ENCODE data around the gene NGFR.

Gene NGFR

DNA sequence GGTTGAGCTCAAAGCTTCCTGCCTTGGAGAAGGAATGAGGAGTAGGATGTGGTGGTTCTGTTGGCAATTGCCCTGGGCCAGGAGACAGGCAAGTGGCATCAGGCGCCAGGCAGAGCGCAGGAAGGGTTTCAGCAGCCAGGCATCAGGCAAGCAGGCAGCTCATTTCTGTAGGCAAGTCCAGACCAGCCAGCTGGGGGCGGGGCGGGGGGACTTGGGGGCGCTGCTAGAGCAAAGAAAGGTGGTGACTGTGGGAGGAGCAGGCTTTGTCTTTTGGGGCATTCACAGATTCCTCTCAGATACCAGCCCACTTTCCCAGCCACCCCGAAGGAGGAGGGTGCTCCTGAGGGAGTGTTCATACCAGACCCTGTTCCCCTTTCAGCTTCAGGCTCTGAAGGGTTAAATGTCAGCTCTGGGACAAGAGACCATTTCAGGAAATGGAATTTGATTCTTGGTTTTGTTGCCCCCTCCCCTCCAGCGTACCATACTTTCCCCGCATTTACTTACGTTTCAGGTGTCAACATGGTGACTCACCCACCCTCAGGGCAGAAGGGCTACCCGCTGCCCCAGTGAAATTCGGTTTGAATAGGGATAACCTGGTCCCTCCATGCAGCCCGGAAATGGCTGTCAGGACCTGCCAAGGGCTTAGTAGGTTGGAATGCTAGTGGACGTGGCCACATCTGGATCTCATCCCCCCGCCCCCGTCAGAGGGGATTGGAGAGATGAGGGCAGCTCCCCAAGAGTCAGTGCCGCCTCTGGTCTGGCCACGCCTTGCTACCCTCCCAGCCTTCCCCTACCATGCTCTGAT, 13.2 kb downstream of the NGFR start:
- H3K27me3 ChIP-seq (ENCODE audit: low read length): no peaks in the 10 kb centered on the region
- no peak overlapping the region for H3K27ac ChIP-seq (ENCODE audit: low read depth, low read length)
- TF ChIP-seq EZH2phosphoT487 (conservative IDR thresholded peaks at IDR 0.05; ENCODE audit: low read length): no peak
- TF ChIP-seq, protein P1, sequence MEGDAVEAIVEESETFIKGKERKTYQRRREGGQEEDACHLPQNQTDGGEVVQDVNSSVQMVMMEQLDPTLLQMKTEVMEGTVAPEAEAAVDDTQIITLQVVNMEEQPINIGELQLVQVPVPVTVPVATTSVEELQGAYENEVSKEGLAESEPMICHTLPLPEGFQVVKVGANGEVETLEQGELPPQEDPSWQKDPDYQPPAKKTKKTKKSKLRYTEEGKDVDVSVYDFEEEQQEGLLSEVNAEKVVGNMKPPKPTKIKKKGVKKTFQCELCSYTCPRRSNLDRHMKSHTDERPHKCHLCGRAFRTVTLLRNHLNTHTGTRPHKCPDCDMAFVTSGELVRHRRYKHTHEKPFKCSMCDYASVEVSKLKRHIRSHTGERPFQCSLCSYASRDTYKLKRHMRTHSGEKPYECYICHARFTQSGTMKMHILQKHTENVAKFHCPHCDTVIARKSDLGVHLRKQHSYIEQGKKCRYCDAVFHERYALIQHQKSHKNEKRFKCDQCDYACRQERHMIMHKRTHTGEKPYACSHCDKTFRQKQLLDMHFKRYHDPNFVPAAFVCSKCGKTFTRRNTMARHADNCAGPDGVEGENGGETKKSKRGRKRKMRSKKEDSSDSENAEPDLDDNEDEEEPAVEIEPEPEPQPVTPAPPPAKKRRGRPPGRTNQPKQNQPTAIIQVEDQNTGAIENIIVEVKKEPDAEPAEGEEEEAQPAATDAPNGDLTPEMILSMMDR (IDR thresholded peaks at IDR 0.05; ENCODE audit: insufficient read depth, low read length, poor library complexity, severe bottlenecking): no peak
- H4K20me1 ChIP-seq (ENCODE audit: low read depth, low read length): no peaks in the 10 kb centered on the region
- no peaks in the 10 kb centered on the region for H3F3A ChIP-seq (ENCODE audit: insufficient read depth)
- no peaks in the 10 kb centered on the region for H3K9me3 ChIP-seq (ENCODE audit: insufficient read depth, low read length)
- no peak overlapping the region for H2AFZ ChIP-seq (ENCODE audit: low read depth, low read length, severe bottlenecking)
- H3K4me3 ChIP-seq (ENCODE audit: insufficient read depth, low read length, poor library complexity, severe bottlenecking): no peak overlapping the region
- no peak overlapping the region for H3K9ac ChIP-seq (ENCODE audit: low read length)
- no peaks in the 10 kb centered on the region for H3K36me3 ChIP-seq (ENCODE audit: low read length)
- no peaks in the 10 kb centered on the region for H3K9me2 ChIP-seq (replicated peaks; ENCODE audit: insufficient read depth, low read length)
- no peak overlapping the region for H3K4me2 ChIP-seq (ENCODE audit: low read depth, low read length, poor library complexity, severe bottlenecking)
- H3K79me2 ChIP-seq (ENCODE audit: insufficient read depth, low read length): no peaks in the 10 kb centered on the region

DNA sequence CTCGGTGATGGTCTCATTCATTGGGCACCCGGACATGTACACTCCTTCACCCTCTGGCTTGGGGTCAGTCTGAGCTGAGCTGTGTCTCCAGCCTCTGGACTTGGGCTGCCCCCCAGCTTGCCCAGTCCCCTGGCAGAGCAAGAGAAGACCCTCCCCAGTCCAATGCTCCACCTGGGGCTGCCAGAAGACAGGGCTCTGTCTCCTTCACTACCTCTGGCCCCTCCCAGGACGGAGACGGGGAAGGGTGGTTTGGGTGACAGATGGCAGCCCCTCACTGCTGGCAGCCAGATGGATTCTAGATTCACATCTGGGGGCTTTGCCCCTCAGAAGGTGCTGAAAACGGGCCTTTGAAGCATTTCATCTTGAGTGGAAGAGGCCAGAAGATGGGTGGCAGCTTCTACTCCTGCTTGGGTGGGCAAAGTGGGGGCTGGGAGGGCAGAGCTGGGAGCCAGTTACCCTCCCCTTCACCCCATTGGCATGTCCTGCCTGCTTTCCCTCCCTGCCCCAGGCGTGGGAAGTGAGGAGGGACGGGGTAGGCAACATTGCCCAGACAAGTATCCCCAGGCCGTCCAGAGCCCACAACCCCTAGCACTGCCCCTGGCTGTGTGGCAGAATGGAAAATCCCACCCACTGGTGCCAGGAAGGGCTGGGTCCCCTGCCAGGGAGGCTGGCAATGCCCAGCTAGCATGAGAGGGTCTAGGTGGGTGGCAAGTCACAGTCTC, 13.9 kb downstream of the NGFR start:
- H3K79me2 ChIP-seq (ENCODE audit: insufficient read depth, low read length): no peaks in the 10 kb centered on the region
- H3K9ac ChIP-seq (ENCODE audit: low read length): no peak overlapping the region
- no peaks in the 10 kb centered on the region for H4K20me1 ChIP-seq (ENCODE audit: low read depth, low read length)
- no peak overlapping the region for H3K4me3 ChIP-seq (ENCODE audit: insufficient read depth, low read length, poor library complexity, severe bottlenecking)
- no peaks in the 10 kb centered on the region for H3K27me3 ChIP-seq (ENCODE audit: low read length)
- no peak overlapping the region for H2AFZ ChIP-seq (ENCODE audit: low read depth, low read length, severe bottlenecking)
- no peaks in the 10 kb centered on the region for H3F3A ChIP-seq (ENCODE audit: insufficient read depth)
- H3K36me3 ChIP-seq (ENCODE audit: low read length): no peaks in the 10 kb centered on the region
- H3K4me2 ChIP-seq (ENCODE audit: low read depth, low read length, poor library complexity, severe bottlenecking): no peak overlapping the region
- TF ChIP-seq, protein P1 (IDR thresholded peaks at IDR 0.05; ENCODE audit: insufficient read depth, low read length, poor library complexity, severe bottlenecking): no peak
- no peak for TF ChIP-seq EZH2phosphoT487 (conservative IDR thresholded peaks at IDR 0.05; ENCODE audit: low read length)
- no peak overlapping the region for H3K27ac ChIP-seq (ENCODE audit: low read depth, low read length)
- H3K9me3 ChIP-seq (ENCODE audit: insufficient read depth, low read length): no peaks in the 10 kb centered on the region
- H3K9me2 ChIP-seq (replicated peaks; ENCODE audit: insufficient read depth, low read length): no peaks in the 10 kb centered on the region

DNA sequence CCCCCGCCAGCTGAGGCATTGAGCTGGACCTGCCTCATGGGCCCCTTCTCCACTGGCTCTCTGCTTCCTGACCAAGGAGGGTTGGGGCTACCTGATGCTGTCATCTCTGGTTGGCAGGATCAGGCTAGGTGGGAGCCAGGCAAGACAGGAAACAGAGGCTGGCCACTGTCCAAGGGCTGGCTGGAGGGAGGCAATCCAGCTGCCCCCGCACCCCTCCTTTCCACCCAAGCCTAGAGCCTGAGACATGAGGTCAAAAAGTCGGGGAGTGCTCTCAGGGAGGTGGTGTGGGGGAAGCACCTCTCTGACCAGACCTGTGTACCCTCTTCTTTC, 14.5 kb downstream of the NGFR start:
- Histone ChIP-seq H3K9ac (ENCODE audit: low read length) (no peak overlapping the region), H2AFZ (ENCODE audit: low read depth, low read length, severe bottlenecking) (no peak overlapping the region), H3K9me2 (replicated peaks; ENCODE audit: insufficient read depth, low read length) (no peaks in the 10 kb centered on the region), H3K36me3 (ENCODE audit: low read length) (no peaks in the 10 kb centered on the region), H3K4me3 (ENCODE audit: insufficient read depth, low read length, poor library complexity, severe bottlenecking) (no peak overlapping the region), H3K27me3 (ENCODE audit: low read length) (no peaks in the 10 kb centered on the region), H3F3A (ENCODE audit: insufficient read depth) (no peaks in the 10 kb centered on the region), H3K27ac (ENCODE audit: low read depth, low read length) (no peak overlapping the region), H3K79me2 (ENCODE audit: insufficient read depth, low read length) (no peaks in the 10 kb centered on the region), H4K20me1 (ENCODE audit: low read depth, low read length) (no peaks in the 10 kb centered on the region), H3K9me3 (ENCODE audit: insufficient read depth, low read length) (no peaks in the 10 kb centered on the region), H3K4me2 (ENCODE audit: low read depth, low read length, poor library complexity, severe bottlenecking) (no peak overlapping the region)
- no peak for TF ChIP-seq EZH2phosphoT487 (conservative IDR thresholded peaks at IDR 0.05; ENCODE audit: low read length)
- TF ChIP-seq, protein P1 (IDR thresholded peaks at IDR 0.05; ENCODE audit: insufficient read depth, low read length, poor library complexity, severe bottlenecking): no peak
